B cell (primary cell): Measurements from ENCODE around the gene TRMO. TPM values are rescaled to one million over a fixed set of nuclear protein-coding genes. Genes with fewer than 3 reads are reported as not detected.

ENCODE experiments used
- ATAC-seq: fragments of 200-7000 bp; cut with Tn5 transposase; one replicate; pipeline ENCODE4 v1.10.0; 2021; ENCODE audit warnings: low read depth, mild to moderate bottlenecking, moderate number of reproducible peaks, moderate library complexity
- CTCF ChIA-PET: fragments of 350-600 bp; sonication (Branson Sonifier 250); formaldehyde crosslinking; loops from one replicate; lab custom pipeline; 2021; ENCODE audit warnings: antibody characterized with exemption, inconsistent platforms; lab: Charles Lee
- POLR2A ChIA-PET: fragments of 350-600 bp; sonication (Branson Sonifier 250); formaldehyde crosslinking; loops from one replicate; lab custom pipeline; 2021; ENCODE audit warnings: antibody characterized with exemption; lab: Charles Lee
- DNase-seq: peaks from one replicate; pipeline ENCODE4 v3.0.0; 2013
- H2AFZ ChIP-seq: 2 replicates; pipeline ENCODE4 v1.6.1; 2012; ENCODE audit warnings: mild to moderate bottlenecking, low read depth, low read length; ENCODE audit not compliant: insufficient read depth, poor library complexity, severe bottlenecking
- H3K27ac ChIP-seq, 2 donors: 1 replicate in 1 of 2; 2 replicates in 1 of 2; pipeline ENCODE4 v1.5.1; 2012 to 2013; ENCODE audit warnings: low read length in 2 of 2, mild to moderate bottlenecking in 2 of 2, moderate library complexity in 1 of 2
- H3K27me3 ChIP-seq, 4 experiments: fragments of 200-600 bp in 1 of 4; sonication (generic) in 1 of 4; replicated peaks in 1 of 4; 1 replicate in 2 of 4; 2 replicates in 2 of 4; pipeline versions ENCODE4 v1.6.1 to v1.7.0; 2013 to 2016; ENCODE audit warnings: low read length in 3 of 4, mild to moderate bottlenecking in 2 of 4, mixed read lengths in 1 of 4, moderate library complexity in 1 of 4; ENCODE audit not compliant: insufficient read depth in 4 of 4, control insufficient read depth in 3 of 4; ENCODE audit errors: control extremely low read depth in 1 of 4
- H3K36me3 ChIP-seq, 2 experiments: replicated peaks in 1 of 2; 1 replicate in 1 of 2; 2 replicates in 1 of 2; pipeline versions ENCODE4 v1.6.1 to v1.7.1; 2013; ENCODE audit warnings: low read length in 1 of 2; ENCODE audit not compliant: insufficient read depth in 2 of 2, control insufficient read depth in 1 of 2; ENCODE audit errors: control extremely low read depth in 1 of 2, extremely low read depth in 1 of 2
- H3K4me1 ChIP-seq, 2 donors: fragments of 200-600 bp in 1 of 2; sonication (generic) in 1 of 2; 1 replicate in 1 of 2; 2 replicates in 1 of 2; pipeline versions ENCODE4 v1.5.1 to v1.6.1; 2013 to 2017; ENCODE audit warnings: low read length in 2 of 2; ENCODE audit not compliant: control insufficient read depth in 2 of 2, insufficient read depth in 2 of 2
- H3K4me2 ChIP-seq: replicated peaks from 2 replicates; pipeline ENCODE3; 2012; ENCODE audit warnings: mild to moderate bottlenecking, low read depth, low read length; ENCODE audit not compliant: poor library complexity, severe bottlenecking
- H3K4me3 ChIP-seq, 5 experiments: fragments of 200-600 bp in 1 of 5; sonication (generic) in 1 of 5; 1 replicate in 3 of 5; 2 replicates in 2 of 5; pipeline versions ENCODE4 v1.5.1 to v1.7.0; 2011 to 2016; ENCODE audit warnings: low read length in 4 of 5, mild to moderate bottlenecking in 4 of 5, low read depth in 2 of 5, control low read depth in 1 of 5, moderate library complexity in 1 of 5; ENCODE audit not compliant: insufficient read depth in 1 of 5; ENCODE audit errors: control extremely low read depth in 1 of 5, extremely low read depth in 1 of 5
- H3K79me2 ChIP-seq: fragments of 200-600 bp; sonication (generic); one replicate; pipeline ENCODE4 v1.6.0; 2016; ENCODE audit warnings: low read length; ENCODE audit not compliant: control insufficient read depth, insufficient read depth
- H3K9ac ChIP-seq: fragments of 200-600 bp; sonication (generic); 2 replicates; pipeline ENCODE4 v1.6.1; 2017; ENCODE audit warnings: mild to moderate bottlenecking, low read length, moderate library complexity
- H3K9me3 ChIP-seq, 3 donors: one replicate each; pipeline versions ENCODE4 v1.6.1 to v1.7.1; 2013; ENCODE audit warnings: low read length in 2 of 3; ENCODE audit not compliant: control insufficient read depth in 2 of 3, insufficient read depth in 1 of 3; ENCODE audit errors: control extremely low read depth in 1 of 3
- H4K20me1 ChIP-seq: 2 replicates; pipeline ENCODE4 v1.6.0; 2012; ENCODE audit warnings: mild to moderate bottlenecking, low read length; ENCODE audit not compliant: insufficient read depth, control insufficient read depth, poor library complexity, severe bottlenecking
- H3K27ac Mint-ChIP-seq: one replicate; pipeline ENCODE4 v1.8.0; 2021; ENCODE audit warnings: mixed read lengths
- H3K27me3 Mint-ChIP-seq: one replicate; pipeline ENCODE4 v1.8.0; 2021; ENCODE audit warnings: mixed read lengths
- H3K4me1 Mint-ChIP-seq: one replicate; pipeline ENCODE4 v1.8.0; 2021; ENCODE audit warnings: mixed read lengths
- H3K4me3 Mint-ChIP-seq: one replicate; pipeline ENCODE4 v1.8.0; 2021; ENCODE audit warnings: mixed read lengths
- H3K9me3 Mint-ChIP-seq: one replicate; pipeline ENCODE4 v1.8.0; 2022; ENCODE audit warnings: mixed read lengths; ENCODE audit not compliant: insufficient read depth
- CTCF ChIP-seq: fragments of 200-600 bp; IDR thresholded peaks from one replicate; pipeline ENCODE4 v1.8.0; 2022; ENCODE audit warnings: antibody characterized with exemption, mild to moderate bottlenecking
- EZH2 ChIP-seq: IDR thresholded peaks from 2 replicates; pipeline ENCODE4 v1.6.1; 2012; ENCODE audit warnings: borderline replicate concordance, low read depth, mild to moderate bottlenecking, moderate library complexity, low read length; ENCODE audit not compliant: insufficient read depth, poor library complexity, severe bottlenecking
- WGBS: methylation state at CpG from one replicate; pipeline ENCODE4 v1.1.5; 2013; ENCODE audit warnings: missing lambda C conversion rate; ENCODE audit not compliant: insufficient coverage; 5-methylcytosine and 5-hydroxymethylcytosine counted together
- intact Hi-C: fragments of 100-400 bp; cut with micrococcal nuclease; formaldehyde crosslinking; loops from one replicate; pipeline ENCODE4 v1.10.0; 2022
- polyA plus RNA-seq: library from polyadenylated mRNA; depleted of rRNA; stranded (reverse); fragments of >200 nt; gene quantifications from 2 replicates; pipeline ENCODE4 v1.2.3, GENCODE V29; 2012
- total RNA-seq, 2 donors: library from RNA; stranded (reverse); fragments of 120-200 nt in 1 of 2; gene quantifications; 1 replicate in 1 of 2; 2 replicates in 1 of 2; pipeline versions ENCODE4 v1.2.3 to v1.2.4, GENCODE V29; 2013 to 2022

TRMO gene
- total and polyA plus RNA-seq, 2 donors (not counting 1 experiment from before 2014, with no cell fraction given) = 16.9 to 42.3 TPM

- peaks cover 17% of the 10 kb centered on the region for H3K4me1 Mint-ChIP-seq
- no peaks in the 10 kb centered on the region for H3K27me3 Mint-ChIP-seq
- ChIA-PET CTCF (interaction anchor here (0.6 to 4.8 kb wide), 22 partner anchors 9 to 358 kb away, joined by 3 to 31 read pairs (median 3); partner anchors contain the start of gene TRMO), POLR2A (no interaction called here)
- H3K4me3 Mint-ChIP-seq = no peak overlapping the region
- TF ChIP-seq CTCF = peak; percentile 81
- no peak for TF ChIP-seq EZH2
- intact Hi-C loops = loop anchor here (1.0 to 5.0 kb wide), 2 partner anchors 191 to 204 kb away; partner anchors contain the start of gene XPA
- H3K9ac ChIP-seq = no peak overlapping the region
- H3K27ac Mint-ChIP-seq = no peak overlapping the region
- H3K27me3 ChIP-seq = no peaks in the 10 kb centered on the region
- peaks cover 47% of the 10 kb centered on the region for H3K79me2 ChIP-seq
- H3K9me3 ChIP-seq = no peaks in the 10 kb centered on the region
- no peaks in the 10 kb centered on the region for H3K9me3 Mint-ChIP-seq
- WGBS = 91% methylated on average over 2 of the region's 5 CpGs
- no peak overlapping the region for H3K4me2 ChIP-seq
- H3K4me3 ChIP-seq = no peak overlapping the region
- no peak for ATAC-seq
- no peak overlapping the region for H2AFZ ChIP-seq
- H3K4me1 ChIP-seq = peaks cover 2 to 9% of the 10 kb centered on the region in 2 donors
- DNase-seq = peak; percentile 60
- peaks cover under 1 to 27% of the 10 kb centered on the region in 2 experiments for H3K36me3 ChIP-seq
- H4K20me1 ChIP-seq = peaks cover 7% of the 10 kb centered on the region
- H3K27ac ChIP-seq = no peak overlapping the region
Measured at GRCh38 chr9:97900738-97901565, 21.3 kb downstream of the TRMO start.
